Stimulated activated CD4-positive, alpha-beta T cell treated with anti-CD3 and anti-CD28 coated beads, Interleukin-2, amount 100 ng/mL, for 4 hours (primary cell): ENCODE measurements around the gene CREB1.
"Not testable (repeated sequence)": the region's sequence is repeated elsewhere in the genome, so short reads cannot be mapped to it uniquely, and the experiment has no call there.

Experiments used
- DNase-seq: peaks from one replicate; pipeline ENCODE4 v3.0.0-alpha.2; 2020; ENCODE audit warnings: low read depth

Gene CREB1

GRCh38 chr2:207529330-207530159 lies at the start of gene CREB1:
CREB1 (plus strand) TSS chr2:207529962; CDS start chr2:207555636, 25,674 bp downstream.
- DNase-seq: peak; percentile 99

- no peak for DNase-seq
Measured at GRCh38 chr2:207480521-207481040, 49.2 kb upstream of the CREB1 start.

GRCh38 chr2:207481924-207482323 lies 47.8 kb upstream of the CREB1 start:
- DNase-seq: no peak

GRCh38 chr2:207482630-207483029 lies 47.1 kb upstream of the CREB1 start:
- no peak for DNase-seq

GRCh38 chr2:207483066-207483465 lies 46.7 kb upstream of the CREB1 start:
- no peak for DNase-seq

- DNase-seq: no peak
Measured at GRCh38 chr2:207483477-207483876, 46.3 kb upstream of the CREB1 start.

GRCh38 chr2:207484444-207485391 lies 45.0 kb upstream of the CREB1 start:
- DNase-seq: no peak

- no peak for DNase-seq
Measured at GRCh38 chr2:207487650-207488311, 42.0 kb upstream of the CREB1 start.

GRCh38 chr2:207489251-207489650 lies 40.5 kb upstream of the CREB1 start:
- no peak for DNase-seq

GRCh38 chr2:207490441-207490840 lies 39.3 kb upstream of the CREB1 start:
- DNase-seq: no peak

- no peak for DNase-seq
Measured at GRCh38 chr2:207491086-207491485, 38.7 kb upstream of the CREB1 start.

- no peak for DNase-seq
Measured at GRCh38 chr2:207491956-207492355, 37.8 kb upstream of the CREB1 start.

GRCh38 chr2:207492461-207492860 lies 37.3 kb upstream of the CREB1 start:
- DNase-seq: no peak

- no peak for DNase-seq
Measured at GRCh38 chr2:207494137-207494536, 35.6 kb upstream of the CREB1 start.

GRCh38 chr2:207496936-207497335 lies 32.8 kb upstream of the CREB1 start:
- DNase-seq: not testable (repeated sequence)

GRCh38 chr2:207497596-207497995 lies 32.2 kb upstream of the CREB1 start:
- no peak for DNase-seq

- DNase-seq: no peak
Measured at GRCh38 chr2:207498427-207498826, 31.3 kb upstream of the CREB1 start.

GRCh38 chr2:207499114-207499513 lies 30.6 kb upstream of the CREB1 start:
- no peak for DNase-seq

- no peak for DNase-seq
Measured at GRCh38 chr2:207501802-207502576, 27.8 kb upstream of the CREB1 start.

GRCh38 chr2:207502577-207503198 lies 27.1 kb upstream of the CREB1 start:
- no peak for DNase-seq

- no peak for DNase-seq
Measured at GRCh38 chr2:207503234-207503633, 26.5 kb upstream of the CREB1 start.
